Measurements from ENCODE around the gene PLBD1. TPM values are rescaled to one million over a fixed set of nuclear protein-coding genes. Genes with fewer than 3 reads are reported as not detected.

PLBD1 gene
- total RNA-seq, 1 donor from 2014 or later: 2.5 TPM

DNA sequence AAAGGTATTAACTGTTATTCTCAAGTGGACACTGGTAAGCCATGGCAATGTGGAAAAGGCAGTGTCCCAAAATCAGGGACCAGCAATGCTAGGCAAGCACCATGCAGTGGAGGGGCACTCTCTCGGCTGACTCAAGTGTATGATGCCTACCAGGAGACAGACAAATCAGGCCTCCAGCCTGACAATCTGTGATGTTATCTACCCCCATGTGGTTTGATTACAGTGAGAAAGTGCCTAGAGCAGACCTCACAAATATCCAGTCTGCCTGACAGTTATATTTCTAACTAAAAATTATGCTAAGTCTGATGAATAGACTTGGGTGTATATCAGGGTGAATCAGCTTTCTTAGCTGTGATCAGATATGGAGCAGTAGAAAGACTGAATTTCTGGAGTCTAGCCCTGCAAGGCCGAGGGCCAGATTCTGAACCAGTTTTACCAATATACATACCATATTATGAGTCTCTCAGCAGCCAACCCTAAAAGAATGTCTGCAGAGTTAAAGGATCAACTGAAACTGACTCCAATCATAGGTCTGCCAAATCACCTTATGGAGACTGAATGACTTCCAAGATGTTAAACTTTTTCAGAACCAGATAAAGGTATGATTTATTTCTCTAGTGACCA lies 3.2 kb downstream of the PLBD1 start:
- no peak for DNase-seq

DNA sequence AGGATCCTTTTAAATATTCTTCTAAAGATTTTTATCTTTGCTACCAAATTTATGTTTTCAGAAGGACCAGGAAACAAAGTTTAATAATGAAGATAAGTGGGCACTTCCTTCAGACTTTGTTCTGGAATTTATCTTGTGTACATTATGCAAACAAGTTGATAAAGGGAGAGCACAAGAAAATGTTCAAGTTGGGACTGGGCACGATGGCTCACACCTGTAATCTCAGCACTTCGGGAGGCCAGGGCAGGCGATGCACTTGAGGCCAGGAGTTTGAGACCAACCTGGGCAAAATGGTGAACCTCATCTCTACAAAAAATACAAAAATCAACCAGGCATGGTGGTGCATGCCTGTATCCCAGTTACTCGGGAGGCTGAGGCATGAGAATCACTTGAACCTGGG lies 4.6 kb downstream of the PLBD1 start:
- no peak for DNase-seq

DNA sequence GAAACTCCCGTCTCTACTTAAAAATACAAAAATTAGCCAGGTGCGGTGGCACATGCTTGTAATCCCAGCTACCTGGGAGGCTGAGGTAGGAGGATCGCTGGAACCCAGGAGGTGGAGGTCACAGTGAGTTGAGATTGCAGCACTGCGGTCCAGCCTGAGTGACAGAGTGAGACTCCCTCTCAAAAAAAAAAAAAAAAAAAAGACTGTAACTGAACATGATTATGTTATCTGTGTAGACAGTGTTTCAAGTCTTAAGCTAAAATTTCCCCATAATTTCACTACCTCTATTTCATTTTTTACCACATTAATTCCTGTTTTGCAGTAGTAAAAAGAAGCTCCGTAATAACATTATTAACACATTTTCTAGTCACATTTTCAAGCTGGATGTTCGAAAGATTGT lies 5.4 kb downstream of the PLBD1 start:
- DNase-seq: no peak

DNA sequence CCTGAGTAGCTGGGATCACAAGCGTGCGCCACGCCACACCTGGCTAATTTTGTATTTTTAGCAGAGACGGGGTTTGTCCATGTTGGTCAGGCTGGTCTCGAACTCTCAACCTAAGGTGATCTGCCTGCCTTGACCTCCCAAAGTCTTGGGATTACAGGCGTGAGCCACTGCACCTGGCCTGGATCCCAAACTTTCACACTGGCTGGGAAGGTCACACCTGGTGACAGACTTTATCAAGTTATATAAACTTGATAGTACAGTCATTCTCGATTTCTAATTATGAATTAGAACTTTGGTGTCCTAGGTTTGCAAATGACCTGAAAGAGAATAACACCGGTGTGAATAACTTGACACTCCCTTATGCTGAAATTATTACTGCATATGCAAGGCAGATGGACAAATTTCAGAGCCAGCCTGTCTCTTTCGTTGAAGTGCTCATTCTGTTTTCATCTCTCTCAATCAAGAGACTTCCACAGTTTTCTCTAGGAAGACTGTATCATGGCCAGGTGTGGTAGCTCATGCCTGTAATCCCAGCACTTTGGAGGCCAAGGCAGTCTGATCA lies 5.9 kb downstream of the PLBD1 start:
- DNase-seq: no peak

DNA sequence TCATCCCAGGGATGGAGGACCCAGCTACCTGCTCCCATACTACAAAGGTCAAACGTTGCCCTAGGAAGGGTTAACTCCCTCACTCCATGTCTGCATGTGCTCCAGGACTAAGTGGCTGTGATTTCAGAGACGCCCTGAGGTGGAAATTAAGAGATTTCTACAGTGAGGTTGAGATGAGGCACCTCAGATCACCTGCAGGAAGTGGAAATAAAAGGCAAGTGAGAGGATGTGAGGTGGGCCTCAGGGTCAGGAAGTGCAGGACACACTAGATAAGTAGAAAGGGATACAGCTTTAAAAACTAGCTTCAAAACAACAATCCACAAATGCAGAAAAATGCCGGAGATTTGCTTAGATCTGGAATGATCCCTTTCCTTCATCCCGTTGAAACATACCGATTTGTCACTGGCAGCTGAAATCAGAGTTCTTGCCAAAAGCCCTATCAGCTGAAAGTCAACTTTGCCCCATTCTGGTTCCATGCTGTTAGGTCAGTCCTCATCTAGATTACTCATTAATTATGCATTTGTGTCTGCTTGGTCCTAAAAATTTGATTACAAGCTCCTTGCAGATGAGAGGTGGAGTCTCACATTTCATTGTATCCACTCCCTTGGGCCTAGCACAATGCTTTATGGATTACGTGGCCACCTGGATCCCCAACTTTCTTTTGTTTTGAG lies 6.6 kb downstream of the PLBD1 start:
- no peak for DNase-seq

DNA sequence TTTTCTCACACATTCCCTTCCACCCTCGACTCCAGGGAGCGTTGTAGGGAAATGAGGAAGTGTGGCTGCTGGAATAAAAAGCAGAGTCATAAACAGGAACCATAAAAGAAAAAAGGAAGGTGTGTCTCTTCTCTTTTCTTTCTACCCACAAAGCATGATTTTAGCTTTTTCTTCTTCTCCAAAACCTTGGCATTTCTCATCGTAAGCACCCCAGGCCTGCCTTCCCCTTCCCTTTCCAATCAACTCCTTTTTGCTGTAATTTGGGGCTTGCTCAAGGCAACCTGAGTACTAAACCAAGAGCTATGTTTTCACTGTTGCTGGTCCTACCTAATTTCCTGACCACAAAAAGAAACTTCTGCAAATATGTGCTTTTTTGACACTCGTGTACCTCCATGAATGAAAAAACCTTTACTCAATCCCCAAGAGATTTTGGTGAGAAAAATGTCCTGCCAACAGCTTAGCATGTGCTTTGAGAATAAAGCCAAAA lies 9.2 kb downstream of the PLBD1 start:
- no peak for DNase-seq

DNA sequence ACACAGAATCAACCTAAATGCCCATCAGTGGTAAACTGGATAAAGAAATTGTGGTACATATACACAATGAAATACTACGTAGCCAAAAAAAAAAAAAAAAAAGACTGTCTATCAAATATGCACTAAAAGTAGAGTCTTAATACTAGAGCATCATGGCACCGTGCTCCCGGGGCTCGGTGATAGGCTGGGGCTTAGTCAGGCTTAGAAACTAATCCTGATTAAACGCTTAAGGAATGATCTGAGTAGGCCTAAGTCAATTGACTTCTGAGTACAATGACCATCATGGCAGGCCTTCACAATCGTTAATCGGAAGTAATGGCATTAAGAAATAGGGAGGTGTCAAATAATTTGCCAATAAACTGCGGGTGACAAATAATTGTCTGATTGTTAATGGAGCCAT lies 9.7 kb downstream of the PLBD1 start:
- DNase-seq: no peak

DNA sequence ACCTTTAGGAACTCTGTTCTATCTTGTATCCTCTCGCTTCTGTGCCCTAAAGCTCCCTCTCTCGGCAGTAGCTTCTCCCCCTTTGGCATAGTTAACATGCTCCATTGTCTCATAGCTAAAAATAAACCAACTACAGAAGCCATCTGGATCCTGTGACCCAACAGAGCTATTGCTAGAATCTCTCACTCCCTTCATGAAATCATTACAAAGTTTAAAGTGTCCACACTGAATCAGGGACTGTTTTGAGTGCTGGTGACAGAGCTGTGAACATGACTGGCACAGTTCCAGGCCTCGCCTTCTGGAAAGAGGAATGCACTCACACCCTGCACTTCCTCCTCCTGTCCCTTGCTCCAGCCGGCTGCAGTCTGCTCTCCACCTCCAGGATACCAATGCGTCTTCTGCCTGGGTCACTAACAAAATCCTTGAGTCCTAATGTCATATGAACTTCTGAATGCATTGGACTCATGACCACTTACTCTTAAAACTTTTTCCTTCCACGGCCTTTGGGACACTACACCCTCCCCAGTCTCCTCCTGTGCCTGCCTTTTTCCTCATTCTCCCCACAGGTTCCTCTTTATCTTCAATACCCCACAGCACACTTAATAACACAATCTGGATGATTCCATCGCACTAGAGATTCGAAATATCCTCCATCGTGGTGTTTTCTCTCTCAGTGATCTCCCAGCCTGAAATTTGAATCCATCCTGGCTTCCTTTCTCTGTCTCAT lies 13.2 kb downstream of the PLBD1 start:
- DNase-seq: no peak

DNA sequence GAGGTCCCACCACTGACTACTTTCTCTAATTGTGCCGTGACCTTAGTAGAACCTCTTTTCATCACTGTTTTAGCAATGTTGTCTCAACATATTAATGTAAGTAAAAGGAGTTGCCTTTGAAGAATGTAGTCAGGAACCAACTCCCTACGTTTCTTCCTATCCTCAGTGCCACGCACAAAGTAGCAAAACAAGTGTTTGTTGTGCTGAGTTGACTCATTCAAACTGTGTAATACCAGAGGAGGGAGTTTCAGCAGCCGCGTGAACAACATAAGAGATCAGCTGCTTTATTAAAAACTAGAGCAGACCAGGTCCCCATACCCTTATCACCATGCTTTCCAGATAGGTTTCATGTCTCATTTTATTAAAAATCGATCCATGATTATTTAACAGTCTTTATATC lies 19.1 kb downstream of the PLBD1 start:
- DNase-seq: no peak

DNA sequence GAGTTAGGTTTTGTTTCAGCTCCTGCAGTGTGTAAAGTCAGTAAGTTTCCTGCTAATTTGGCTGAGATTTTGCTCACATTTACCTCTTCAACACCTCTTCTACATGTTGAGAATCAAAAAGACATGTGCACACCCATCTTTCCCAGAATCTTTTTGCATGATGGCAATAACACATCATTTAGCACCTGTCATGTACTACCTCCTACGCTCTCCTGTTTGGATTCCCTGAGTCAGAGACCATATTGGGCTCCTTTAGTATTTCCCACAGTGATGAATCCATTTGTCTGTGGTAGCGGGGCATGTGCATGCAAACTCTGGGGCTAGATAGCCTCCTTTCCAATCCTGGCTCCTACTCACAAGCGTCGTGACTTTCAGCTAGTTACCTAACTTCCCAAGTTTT lies 20.1 kb downstream of the PLBD1 start:
- DNase-seq: no peak

DNA sequence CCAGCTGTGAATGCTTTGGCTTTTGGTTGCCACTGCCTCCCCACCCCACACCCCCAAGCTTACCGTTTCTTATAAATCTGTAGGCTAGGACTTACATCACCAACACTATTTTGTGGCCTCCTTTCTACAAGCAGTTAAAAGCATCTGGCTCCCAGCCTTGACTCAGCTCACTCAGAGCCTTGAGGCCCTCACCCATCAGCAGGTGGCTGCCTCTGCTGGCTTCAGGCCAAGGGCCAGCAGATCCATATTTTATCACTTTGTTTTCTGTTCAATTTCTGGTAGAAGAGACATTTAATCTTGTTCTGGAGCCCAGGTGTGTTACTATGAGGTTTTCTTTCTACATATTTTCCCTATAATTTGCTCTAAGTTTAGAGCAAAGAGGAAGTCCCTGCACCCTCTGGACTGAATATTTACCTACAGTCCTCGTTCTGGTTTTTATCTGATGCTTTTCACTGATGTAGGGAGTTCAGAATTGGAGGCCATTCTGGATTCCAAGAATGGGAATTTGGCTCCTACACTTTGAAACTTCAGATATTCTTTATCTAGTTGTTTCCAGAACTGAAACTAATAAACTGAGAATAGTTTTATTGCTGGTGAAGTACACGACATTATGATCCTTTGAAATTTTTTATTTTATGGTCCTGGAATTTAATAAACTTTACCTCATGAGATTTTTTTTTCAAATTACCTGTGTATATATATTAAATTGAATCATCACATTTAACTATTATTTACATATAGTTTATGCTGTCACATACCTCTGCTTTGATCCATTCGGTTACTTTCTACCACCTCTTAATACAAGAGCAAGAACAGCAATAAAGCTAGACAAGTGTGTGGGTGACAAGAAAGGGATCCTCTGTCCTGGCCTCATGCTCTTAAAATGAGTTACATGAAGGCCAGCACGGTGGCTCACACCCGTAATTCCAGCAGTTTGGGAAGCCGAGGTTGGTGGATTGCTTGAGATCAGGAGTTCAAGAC lies 22.2 kb downstream of the PLBD1 start:
- DNase-seq: no peak

DNA sequence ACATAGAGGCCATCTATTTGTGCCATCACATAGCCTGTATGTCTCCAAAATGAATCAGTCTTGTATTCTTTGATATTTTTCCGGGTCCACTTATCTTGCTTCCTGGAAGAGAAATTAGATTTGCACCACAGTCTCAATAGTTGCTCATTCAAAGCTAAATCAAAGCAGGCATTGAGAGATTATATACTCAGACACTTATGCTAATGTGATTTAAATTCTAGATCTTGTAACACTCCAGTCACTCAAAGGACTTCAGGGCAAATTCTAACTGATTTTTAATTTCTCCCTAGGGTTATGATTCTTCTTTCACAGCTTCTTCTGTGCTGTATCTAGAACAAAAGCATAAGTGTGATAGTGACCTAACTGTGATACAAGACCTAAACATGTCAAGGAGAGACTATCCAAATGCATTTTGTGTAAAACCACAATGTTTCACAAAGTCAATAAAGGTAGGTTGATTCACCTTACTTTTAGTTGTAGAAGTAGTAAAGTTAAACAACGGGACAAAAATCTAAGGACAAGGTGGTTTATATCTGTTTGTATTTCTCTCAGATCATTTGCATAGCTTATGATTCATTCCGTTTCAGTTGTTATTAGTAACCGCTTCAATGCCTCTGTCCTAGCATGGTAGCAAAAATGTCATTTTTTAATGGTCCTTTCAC lies 26.8 kb downstream of the PLBD1 start:
- no peak for DNase-seq

DNA sequence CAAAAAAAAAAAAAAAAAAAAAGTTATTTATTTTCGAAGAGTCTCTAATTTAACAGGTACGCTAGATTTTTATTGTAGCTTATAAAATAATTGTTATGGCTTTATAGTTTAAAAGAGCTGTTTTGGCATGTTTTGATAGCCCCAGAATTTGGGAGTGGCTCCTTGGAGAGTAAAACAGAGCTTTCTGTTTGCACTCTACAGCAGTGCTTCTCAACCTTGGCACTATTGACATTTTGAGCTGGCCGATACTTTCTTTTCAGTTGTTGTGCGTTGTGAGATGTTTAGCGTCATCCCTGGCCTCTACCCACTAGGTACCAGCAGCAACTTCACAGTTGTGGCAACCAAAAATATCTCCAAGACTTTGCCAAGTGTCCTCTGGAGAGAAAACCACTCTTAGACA lies 30.6 kb downstream of the PLBD1 start:
- no peak for DNase-seq

DNA sequence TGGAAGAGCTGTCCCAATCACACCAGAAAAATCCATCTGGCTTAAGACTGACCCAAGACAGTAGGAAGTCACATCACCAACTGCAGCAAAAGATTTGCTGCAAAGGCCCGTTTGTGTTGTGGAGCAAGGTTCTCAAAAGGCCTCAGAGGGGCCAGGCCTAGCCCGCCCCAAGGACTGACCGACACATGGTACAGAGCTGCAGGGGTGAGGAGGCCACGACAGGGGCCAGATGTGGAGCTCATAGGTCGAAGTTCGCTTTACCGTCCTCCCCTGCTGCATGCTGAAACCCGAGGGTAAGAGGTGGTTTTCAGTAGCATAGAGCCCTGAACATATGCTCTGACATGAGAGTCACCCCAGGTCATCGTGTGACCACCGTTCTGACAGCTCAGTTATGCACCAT lies 35.5 kb downstream of the PLBD1 start:
- no peak for DNase-seq

DNA sequence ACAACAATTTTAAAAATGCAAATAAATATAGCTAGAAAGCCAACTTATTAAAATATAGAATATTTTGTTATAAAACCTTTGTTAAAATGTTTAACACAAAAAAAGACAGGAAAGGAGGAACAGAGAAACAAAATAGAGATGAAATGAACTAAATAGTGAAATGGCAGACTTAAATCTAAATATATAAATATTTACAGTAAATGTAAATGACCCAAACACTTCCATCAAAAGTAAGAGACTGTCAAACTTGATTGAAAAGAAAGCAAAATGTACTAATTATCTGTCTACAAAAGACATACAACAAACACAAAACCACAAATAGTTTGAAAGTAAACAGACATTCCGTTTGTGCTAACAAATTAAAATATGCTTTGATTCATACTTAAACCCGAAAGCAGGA lies 41.7 kb downstream of the PLBD1 start:
- DNase-seq: no peak

DNA sequence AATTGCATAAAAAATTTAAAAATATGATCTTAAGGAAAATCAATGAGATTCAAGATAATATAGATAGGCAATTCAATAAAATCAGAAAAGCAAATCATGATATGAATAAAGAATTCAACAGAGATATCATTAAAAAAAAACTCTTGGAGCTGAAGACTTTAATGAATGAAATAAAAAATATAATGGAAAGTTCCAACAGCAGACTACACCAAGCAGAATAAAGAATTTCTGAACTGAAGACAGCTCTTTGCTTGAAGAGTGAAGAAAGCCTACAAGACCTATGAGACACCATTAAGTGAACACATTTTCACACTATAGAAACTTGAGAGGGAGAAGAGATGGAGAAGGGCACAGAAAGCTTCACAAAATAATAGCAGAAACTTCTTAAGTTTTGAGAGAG lies 45.9 kb downstream of the PLBD1 start:
- DNase-seq: no peak

DNA sequence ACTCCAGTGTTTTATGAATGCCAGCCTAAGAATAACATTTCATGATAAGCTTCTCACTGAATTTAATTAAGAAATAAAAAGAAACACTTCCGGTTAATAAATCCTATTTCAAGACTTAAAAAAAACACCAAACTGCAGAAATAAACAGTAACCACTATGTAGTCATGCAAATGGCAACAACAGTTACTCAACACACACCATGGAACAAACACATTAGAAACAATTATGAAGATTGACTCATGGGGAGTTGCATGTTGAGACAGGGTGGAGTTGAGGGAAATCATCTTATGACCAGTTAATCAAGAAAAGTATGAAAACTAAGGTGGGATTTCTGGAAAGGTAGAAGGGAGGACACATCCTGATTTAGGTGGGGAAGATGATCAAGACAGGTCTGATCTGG lies 52.7 kb downstream of the PLBD1 start:
- DNase-seq: no peak

DNA sequence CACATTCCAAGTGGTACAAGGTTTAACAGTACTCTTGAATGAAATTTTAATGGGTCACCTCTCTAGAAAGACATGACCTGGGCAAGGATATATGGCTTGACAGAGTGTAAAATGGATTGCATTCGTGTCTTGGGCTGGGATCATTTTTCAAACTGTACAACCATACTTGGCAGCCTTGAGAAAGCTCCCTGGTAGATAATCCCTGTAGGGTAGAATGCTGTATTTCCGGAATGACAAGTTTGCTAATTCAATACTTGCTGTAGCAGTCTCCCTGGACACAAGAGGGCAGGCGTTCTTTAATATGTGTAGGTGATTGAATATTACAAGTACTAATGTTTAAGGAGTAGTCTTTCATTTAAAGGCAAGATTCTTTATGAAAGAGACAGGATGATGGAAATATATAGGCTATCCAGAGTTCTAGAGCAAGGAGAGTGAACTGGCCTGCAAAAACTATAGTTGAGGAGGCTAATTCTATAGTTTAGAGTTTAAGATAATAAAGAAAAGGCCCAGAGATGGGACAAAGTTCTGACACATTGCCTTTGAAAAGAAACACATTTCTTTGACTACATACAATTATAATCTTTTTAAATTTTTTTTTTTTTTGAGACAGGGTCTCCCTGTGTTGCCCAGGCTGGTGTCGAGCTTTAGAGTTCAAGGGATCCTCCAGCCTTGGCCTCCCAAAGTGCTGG lies 53.4 kb downstream of the PLBD1 start:
- DNase-seq: no peak

DNA sequence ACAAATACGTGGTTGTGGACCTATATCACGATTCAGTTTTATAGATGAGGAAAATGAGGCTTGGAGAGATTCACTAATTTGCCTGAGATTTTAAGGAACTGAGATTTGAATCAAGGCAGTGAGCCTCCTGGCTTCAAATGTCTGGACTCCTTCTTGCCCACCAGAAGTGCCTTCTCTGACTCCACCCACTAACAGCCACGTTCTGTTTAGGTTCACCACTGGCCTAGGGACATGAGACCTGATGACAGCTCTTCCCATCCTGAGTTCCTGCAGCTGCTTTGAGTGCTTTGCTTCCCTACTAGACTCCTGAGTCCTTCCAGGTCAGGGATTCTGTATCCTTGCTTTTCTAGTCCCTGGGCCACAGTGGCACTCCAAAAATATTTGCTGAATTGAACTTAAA lies 57.1 kb downstream of the PLBD1 start:
- DNase-seq: no peak

DNA sequence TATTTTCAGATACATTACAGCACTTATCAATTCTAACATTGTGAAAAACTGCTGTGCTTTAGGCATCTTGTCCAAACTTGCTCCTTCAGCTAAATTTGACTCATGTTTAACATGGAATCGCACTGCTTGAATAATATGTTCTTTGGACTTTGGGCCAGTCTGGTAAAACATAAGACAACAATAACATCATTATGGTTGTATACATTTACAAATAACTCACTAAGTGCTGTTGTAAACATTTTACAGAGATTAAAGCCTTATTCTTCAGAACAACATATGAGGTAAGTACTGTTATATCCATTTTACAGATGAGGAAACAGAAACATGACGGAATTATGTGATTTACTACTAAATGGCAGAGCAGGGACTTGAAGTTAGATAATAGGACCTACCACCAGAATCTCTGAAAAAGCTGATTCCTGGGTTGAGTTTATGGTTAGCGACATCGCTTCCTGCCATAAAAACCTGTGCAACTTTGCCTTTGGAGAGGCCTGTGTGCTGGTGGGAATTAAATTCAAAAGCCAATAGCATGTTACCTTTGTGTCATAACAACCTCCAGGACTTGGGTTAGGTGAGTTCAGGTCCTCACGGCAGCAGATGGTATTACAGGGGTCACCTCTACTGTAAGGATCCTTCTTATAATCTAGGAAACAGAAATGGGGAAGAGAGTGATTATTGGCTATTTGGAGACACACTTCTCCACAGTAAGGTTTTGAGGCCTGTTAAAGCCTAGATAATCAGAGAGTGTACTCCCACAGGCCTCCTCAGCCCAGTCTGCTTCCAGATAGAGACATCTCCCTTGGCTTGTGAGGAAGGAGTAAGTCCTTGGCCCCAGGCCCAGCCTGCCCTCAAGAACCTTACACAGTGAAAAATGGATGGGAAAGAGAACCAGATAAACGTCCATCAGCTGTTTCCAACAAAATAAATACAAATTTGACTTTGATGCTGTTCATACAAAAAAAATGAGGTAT lies 61.8 kb downstream of the PLBD1 start:
- no peak for DNase-seq

All from occipital lobe (tissue), 2 donors.